NCI-H69 (cell line): ENCODE data around the gene SNRNP25.
"Not testable (repeated sequence)": the region's sequence is repeated elsewhere in the genome, so short reads cannot be mapped to it uniquely, and the experiment has no call there.

Experiments
- DNase-seq: peaks from one replicate; lab custom pipeline; 2025; lab: John Stamatoyannopoulos, UW

Gene SNRNP25

DNA sequence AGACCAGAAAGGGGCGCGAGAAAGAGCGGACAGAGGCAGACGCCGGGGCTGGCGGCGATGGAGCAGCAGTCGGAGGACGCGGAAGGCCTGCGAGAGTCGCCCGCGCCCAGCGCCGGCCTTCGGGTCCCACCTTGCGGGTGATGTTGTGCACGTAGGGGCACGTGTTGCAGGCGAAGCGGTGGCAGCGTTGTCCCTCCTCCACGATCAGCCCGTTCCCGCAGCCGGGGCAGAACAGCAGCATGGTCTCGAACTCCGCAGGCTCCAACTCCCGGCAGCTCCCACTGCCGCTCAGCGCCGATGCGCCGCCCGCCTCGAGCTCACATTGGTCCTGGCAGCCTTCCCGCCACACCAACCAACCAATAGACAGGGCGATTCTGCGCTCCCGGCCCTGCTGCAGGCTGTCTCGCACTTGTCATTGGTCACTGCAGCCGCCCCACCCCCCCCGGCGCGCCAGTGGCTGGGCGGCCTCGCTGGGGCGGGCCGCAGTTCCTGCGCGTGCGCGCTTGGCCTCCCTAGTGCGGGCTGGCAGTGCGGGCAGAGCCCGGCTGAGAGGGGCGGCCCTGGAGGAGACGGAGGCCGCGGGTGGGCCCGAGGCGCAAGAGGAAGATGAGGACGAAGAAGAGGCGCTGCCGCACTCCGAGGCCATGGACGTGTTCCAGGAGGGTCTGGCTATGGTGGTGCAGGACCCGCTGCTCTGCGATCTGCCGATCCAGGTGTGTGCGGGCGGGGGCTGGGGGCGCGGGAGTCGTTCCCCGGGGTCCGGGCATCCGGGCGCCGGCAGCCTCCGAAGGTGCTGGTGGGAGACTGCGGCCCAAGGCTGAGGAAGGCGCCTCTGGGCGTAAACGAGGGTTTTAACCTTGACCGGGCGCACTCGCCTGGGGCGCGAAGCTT is at the start of gene SNRNP25, which contains the start of gene POLR3K:
Gene SNRNP25, plus strand, starts transcription at position 483 of the 891 bp plus-strand sequence. Its CDS starts 189 bp downstream, at position 672.
Gene POLR3K, minus strand, starts transcription at position 263 of the 891 bp plus-strand sequence. Its CDS starts 22 bp downstream, at position 241.
- DNase-seq, result peak; percentile 99

DNA sequence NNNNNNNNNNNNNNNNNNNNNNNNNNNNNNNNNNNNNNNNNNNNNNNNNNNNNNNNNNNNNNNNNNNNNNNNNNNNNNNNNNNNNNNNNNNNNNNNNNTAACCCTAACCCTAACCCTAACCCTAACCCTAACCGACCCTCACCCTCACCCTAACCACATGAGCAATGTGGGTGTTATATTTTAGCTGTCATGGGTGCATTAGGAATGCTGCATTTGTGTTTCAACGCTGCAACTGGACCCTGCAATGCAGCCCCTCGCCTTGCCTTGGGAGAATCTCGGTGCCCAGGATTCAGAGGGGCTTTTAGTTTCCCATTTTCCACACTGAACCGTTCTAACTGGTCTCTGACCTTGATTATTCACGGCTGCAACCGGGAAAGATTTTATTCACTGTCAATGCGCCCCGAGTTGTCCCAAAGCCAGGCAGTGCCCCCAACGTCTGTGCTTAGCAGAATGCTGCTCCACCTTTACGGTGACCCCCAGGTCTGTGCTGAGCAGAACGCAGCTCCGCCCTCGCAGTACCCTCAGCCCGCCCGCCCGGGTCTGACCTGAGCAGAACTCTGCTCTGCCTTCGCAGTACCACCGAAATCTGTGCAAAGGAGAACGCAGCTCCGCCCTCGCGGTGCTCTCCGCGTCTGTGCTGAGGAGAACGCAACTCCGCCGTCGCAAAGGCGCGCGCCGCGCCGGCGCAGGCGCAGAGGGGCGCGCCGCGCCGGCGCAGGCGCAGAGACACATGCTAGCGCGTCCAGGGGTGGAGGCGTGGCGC is 43.5 kb upstream of the SNRNP25 start:
- peak; percentile 88 for DNase-seq

DNA sequence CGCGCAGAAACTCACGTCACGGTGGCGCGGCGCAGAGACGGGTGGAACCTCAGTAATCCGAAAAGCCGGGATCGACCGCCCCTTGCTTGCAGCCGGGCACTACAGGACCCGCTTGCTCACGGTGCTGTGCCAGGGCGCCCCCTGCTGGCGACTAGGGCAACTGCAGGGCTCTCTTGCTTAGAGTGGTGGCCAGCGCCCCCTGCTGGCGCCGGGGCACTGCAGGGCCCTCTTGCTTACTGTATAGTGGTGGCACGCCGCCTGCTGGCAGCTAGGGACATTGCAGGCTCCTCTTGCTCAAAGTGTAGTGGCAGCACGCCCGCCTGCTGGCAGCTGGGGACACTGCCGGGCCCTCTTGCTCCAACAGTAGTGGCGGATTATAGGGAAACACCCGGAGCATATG is 42.9 kb upstream of the SNRNP25 start:
- peak; percentile 89 for DNase-seq

DNA sequence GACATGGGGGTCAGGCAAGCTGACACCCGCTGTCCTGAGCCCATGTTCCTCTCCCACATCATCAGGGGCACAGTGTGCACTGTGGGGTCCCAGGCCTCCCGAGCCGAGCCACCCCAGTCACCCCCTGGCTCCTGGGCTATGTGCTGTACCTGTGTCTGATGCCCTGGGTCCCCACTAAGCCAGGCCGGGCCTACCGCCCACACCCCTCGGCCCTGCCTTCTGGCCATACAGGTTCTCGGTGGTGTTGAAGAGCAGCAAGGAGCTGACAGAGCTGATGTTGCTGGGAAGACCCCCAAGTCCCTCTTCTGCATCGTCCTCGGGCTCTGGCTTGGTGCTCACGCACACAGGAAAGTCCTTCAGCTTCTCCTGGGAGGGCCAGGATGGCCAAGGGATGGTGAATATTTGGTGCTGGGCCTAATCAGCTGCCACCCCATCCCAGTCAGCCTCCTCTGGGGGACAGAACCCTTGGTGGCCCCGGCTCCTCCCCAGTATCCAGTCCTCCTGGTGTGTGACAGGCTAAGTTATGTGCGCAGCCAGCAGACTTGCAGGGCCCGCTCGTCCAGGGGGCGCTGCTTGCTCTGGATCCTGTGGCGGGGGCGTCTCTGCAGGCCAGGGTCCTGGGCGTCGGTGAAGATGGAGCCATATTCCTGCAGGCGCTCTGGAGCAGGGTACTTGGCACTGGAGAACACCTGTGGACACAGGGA is 36.4 kb upstream of the SNRNP25 start:
- DNase-seq, result not testable (repeated sequence)

DNA sequence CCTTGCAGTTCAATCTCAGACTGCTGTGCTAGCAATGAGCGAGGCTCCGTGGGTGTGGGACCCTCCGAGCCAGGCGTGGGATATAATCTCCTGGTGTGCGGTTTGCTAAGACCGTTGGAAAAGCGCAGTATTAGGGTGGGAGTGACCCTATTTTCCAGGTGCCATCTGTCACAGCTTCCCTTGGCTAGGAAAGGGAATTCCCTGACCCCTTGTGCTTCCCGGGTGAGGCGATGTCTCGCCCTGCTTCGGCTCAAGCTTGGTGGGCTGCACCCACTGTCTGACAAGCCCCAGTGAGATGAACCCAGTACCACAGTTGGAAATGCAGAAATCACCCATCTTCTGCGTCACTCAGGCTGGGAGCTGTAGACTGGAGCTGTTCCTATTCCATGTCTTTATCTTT is 32.7 kb upstream of the SNRNP25 start:
- not testable (repeated sequence) for DNase-seq

DNA sequence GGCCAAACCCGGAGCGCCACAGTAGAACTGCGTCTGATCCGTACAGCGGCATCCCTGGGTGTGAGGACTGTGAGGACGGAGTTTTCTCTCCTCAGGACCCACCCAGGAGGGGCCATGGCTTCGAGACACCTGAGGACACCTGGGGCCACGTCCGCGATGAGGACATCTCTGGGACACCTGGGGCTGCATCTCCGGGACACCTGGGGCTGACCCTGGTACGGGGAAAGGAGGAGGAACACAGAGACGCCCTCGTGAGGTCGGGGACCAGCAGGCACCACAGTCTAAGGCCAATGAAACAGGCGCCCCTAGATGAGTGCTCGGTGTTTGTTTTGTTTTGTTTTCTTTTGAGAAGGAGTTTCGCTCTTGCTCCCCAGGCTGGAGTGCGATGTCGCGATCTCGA is 29.5 kb upstream of the SNRNP25 start:
- not testable (repeated sequence) for DNase-seq

DNA sequence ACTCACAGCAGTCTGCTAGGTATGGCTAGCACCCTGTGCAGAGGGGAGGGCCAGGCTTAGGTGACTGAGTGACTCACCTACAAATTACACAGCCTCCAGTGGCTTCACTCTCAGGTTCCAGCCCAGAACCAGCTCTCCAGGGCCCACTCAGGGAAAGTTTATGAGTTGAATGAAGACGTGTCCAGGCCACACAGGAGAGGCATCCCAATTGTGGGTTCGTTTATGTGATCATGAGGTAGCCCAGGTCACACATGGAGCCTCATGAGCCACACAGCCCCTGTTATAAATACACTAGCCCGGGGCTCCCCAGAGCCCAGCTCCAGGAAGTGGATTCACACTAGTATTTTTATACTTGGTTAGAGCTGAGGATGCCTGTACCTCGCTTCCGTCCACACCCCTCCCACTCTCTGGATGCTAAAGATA is 27.7 kb upstream of the SNRNP25 start:
- DNase-seq, result not testable (repeated sequence)

DNA sequence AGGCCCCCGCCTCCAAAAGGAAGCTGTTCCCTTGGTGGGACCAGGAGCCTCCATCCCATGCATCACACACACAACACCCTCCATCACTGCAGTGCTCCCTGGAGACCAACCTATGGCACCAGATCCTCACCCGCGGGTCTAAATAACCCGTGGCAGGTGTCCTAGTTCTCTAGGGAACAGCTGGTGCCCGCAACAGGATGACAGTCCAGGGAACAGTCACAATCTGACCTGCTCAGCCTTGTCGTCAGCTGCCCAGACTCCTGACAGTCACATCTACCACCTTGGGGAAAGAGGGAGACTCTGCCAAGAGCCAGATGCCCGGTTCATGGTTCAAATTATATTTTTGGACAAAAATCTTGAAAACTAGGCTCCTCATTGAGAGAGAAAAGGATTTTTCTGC is 23.0 kb upstream of the SNRNP25 start:
- not testable (repeated sequence) for DNase-seq

DNA sequence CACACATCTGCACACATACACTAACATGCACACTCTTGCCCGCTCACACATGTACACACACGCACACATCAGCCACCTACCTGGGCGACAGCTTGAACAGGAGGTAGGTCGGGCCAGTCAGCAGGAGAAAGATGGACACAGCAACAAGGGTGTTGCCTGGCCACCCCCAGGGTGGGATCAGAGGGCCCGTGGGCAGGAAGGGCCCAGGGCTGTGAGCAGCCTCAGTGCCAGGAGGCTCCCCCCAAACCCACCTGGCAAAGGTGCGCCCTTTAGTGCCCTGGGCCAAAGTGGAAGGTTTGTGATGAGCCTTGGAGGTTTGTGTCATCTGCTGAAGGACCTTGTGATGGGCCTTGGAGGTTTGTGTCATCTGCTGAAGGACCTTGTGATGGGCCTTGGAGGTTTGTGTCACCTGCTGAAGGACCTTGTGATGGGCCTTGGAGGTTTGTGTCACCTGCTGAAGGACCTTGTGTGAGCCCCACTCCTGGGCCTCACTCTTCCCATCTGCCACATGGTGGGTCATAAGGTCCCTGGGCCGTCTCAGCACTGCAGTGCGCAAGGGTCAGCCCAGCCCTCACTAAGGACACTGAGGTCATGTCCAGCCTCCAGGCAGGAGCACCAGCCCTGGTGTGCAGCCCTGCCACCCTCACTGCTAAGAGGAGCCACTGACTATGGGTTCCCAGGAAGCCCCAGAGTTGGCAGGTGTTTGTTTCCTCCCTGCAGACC is 20.3 kb upstream of the SNRNP25 start:
- DNase-seq, result not testable (repeated sequence)

DNA sequence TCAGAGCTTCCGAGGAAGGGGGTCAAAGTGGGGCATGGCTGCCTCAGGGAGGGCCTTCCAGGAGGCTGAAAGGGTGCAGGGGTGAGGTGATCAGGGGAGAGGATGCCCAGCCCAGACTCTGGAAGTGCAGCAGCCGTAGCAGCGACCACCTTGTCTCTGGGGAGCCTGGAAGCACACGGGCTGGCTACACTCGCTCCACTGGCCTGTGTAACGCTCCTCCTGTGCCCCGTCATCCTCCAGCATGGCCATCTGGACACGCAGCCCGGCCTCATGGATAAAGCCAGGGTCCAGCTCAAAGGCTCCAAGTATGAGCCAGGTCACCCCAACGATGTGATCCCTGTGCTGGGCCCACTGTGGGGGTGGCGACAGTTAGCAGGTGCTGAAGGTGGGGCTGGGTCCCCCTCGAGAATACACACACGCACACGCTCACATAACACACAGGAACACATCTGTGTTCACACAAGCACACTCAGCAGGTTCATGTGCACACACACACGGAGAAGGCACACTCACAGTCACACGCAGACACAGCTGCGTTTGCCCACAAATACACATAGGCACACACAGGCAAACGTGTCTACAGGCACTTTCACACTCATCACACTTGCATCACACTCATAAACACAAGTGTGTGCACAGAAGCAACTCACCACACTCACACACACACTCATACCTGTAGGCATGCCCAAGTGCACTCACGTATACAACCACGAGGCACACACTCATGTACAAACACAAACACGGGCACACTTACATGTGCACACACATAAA is 19.6 kb upstream of the SNRNP25 start:
- DNase-seq, result no peak

DNA sequence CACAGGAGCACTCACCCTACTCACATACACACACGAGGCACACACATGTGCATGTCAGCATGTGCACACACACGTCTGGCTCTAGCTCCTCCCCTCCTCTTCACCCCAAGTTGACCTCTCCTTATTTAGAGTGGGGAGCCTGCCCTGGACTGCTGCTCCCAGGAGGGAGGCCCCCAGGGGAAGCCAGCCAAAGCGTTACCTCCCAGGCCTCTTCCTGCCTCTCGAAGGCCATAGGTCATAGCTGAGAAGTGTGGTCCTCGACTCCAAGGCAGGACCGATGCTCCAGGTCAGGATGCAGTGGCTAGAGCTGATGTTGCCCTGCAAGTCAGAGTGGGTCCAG is 19.0 kb upstream of the SNRNP25 start:
- no peak for DNase-seq

DNA sequence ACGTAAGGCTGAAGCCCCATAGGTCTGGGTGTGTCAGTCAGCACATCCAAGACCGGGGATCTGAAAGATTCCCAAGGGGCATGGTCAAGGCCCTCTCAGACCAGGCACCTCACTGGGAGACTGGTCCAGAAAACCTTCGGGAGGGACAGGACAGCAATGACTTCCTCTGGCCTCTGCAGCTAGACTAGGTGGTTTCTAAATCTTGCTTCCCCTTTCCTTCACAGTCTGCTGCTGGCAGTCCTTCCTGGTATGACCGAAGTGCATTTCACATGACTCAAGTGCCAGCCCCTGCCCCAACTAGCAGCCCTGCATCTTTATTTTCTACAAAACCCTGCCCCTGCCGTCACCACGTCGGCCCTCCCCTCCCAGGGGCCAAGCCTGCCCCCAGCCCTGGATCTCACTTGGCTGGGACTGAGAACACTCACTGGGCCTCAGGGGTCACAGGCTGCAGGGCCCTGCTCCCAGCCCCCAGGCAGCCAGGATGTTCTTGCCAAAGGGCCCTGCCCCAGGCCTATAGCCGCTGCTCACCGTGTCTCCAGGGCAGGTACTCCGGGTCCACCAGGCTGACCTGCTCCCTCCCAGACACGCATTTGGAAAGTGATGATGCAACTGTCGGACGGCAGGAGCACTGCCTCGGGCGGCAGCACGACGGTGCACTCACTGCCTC is 18.5 kb upstream of the SNRNP25 start:
- no peak for DNase-seq

DNA sequence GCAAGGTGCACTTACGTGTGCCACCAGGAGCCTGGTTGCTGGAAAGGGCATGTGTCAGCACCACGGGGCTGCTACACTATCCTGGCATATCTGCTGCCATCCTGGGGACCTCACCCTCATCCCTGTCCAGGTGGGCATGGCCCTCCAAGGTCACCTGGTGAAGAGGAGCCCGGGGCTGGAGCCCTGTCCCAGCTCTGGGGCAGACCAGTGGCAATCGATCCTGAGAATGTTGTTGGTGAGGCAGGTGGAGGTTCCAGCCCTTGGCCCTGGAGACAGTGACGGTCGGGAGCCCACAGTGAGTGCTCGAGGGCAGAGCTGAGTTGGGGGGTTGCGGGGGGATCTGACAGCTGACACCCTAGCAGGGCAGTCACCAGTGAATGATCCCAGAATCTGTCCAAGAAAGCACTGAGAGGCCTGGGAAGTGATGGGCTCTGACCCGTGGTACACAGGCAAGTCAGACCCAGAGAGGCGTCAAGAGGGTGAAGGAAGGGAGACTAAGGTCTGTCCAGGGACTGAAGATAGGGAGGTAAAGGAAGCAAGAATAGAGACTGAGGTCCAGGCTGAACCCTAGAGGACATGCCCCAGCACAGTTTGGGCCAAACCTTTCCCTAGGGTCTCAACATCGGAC is 17.8 kb upstream of the SNRNP25 start:
- DNase-seq, result no peak

DNA sequence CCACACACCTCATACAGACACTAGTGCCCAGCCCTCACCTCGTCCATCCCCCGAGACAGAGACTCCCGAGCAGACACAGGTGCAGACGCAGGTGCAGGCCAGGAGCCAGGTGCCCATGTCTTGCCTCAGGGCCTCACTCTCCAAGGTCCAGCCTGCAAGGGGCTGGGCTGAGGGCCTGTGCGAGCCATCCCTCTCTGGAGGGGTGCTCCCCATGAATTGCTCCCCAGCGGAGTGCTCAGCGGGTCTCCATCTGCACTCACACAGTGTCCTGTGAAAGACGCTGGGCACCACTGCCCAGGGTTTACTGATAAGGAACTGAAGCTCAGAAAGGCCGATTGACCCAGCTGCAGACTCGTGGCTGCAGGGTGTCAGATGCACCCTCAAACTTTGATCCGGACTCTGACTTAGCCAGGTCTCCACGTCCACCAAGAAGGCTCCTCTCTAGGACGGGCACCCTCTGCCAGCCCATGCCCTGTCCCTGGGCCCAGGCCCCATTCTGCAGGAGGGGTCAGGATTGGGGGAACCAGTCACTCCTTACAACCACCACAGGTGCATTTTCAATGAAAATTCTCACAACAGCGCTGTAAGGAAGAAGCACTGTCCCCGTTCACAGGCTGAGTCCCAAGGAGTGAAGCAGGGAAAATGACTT is 17.2 kb upstream of the SNRNP25 start:
- peak; percentile 22 for DNase-seq

DNA sequence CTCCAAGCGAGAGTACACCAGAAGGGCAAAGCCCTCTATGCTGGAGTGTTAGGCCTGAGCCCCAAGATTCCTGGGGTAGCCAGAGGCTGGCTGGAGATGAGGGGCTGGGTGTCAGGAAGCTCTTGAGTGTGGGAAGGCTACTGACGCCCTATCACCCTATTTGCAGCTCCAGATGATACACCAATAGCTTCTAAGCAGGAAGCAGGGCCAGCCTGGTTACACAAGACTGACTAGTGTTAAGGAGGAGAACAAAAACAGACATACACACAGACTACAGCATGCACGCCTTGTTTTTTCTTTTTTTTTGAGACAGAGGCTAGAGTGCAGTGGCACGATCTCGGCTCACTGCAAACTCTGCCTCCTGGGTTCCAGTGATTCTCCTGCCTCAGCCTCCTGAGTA is 16.1 kb upstream of the SNRNP25 start:
- no peak for DNase-seq

DNA sequence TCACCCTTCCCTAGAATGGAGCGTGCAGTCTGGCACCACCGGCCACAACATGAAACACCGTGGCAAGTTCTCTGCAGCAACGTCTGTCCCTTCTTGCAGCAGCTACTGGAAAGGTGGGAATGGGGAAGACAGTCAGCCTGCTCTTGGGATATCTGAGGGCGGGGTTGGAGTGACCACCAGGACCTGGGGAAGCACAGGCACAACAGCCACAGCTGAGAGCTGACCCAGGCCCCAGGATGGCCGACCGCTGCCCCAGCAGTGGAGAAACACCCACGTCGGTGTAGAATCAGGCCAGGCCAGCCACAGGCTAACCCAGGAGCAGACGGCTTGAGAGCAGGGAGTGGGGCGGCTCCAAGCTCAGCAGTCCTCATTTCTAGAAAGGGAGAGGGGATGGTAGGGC is 15.4 kb upstream of the SNRNP25 start:
- not testable (repeated sequence) for DNase-seq

DNA sequence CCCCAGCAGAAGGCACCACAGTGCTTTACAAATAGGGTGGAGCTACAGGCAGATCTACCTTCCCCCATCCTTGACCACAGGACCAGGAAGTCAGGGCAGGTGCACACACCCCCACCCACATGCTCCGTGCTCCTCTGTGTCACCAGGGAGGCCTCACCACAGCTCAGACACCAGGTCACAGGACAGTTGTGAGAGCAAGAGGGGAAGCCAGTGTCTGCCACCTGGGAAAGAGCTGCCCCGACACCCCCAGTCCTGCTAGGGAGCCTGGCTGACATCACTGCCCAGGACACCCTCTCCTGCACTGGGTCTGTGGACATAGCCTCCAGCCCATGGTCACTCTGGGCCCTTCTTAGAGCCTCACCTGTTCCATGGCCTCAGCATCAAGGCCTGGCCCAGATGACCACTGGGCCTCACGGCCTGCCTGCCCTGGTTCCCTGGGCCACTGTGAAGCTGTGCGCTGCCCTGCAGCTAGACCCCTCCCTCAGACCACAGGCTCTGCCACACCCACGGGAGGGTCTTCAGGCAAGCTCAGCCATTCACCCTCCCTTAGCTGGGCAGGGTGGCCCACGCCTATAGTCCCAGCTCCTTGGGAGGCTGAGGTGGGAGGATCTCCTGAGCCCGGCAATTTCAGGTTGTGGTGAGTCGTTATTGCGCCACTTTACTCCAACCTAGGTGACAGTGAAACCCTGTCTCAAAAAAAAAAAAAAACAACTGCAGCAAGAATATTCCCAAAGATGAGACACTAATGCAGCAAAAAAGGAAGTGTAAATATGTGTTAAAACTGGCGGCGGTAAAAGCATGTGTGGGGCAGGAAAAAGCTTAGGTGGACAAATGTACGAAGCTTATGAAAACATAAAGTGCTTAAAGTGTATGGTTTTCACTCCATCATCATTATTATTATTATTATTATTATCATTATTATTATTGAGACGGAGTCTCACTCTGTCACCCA is 14.4 kb upstream of the SNRNP25 start:
- peak; percentile 26 for DNase-seq

DNA sequence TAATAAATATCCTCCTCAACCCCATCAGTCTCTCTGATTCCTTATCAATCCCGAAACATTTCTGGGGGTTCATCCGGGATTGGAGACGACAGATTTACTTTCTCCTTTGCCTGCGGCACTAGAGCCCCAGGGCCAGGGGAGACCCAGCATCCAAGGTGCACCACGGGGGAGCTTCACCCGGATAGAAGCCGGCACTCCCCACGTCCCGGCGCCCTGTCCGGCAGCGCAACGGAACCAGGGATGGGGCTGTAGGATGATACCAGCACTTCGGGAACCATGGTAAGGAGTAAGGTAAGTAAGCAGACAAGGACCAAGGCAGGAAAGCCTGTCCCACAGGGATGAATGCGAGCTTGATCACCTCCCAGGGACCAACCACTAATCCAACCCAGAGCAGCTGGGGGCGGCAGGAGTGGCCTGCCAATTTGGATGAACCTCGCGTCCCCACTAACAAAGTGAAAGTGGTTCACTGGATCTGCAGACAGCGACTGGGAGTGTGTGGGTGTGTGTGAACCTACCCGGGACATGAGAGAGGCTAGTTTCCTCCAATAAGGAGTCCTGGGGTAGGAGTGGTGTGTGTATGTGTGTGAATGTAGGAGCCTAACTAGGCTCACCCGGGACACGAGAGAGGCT is 12.1 kb upstream of the SNRNP25 start:
- DNase-seq, result no peak
